ENCODE results near the gene TTC3.

DNA sequence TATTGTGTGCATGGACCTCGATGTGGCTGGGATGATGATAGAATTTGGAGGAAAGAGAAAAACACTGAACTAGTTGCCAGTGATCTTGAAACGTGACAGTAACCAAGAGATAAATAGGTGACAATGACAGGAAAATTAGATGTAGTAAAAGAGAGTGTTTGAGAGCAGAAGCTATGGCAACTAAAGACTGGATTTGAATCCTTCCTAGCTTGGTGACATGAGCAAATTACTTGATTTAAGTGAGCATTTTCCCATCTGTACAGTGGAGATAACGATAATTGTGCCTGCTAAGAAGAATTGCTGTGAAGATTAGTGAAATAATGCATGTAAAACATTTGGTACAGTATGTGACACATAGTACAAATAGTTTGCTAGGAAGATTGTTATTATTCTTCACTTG lies 12.7 kb downstream of the TTC3 start:
- TF ChIP-seq, protein P1, sequence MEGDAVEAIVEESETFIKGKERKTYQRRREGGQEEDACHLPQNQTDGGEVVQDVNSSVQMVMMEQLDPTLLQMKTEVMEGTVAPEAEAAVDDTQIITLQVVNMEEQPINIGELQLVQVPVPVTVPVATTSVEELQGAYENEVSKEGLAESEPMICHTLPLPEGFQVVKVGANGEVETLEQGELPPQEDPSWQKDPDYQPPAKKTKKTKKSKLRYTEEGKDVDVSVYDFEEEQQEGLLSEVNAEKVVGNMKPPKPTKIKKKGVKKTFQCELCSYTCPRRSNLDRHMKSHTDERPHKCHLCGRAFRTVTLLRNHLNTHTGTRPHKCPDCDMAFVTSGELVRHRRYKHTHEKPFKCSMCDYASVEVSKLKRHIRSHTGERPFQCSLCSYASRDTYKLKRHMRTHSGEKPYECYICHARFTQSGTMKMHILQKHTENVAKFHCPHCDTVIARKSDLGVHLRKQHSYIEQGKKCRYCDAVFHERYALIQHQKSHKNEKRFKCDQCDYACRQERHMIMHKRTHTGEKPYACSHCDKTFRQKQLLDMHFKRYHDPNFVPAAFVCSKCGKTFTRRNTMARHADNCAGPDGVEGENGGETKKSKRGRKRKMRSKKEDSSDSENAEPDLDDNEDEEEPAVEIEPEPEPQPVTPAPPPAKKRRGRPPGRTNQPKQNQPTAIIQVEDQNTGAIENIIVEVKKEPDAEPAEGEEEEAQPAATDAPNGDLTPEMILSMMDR (IDR thresholded peaks at IDR 0.05; ENCODE audit: low read length): no peak
- no peak for TF ChIP-seq EZH2phosphoT487 (IDR thresholded peaks at IDR 0.05; ENCODE audit: low read length)
- TF ChIP-seq EZH2 (optimal IDR thresholded peaks at IDR 0.05; ENCODE audit: low read depth, low read length): no peak

All from MM.1S (cell line).